ENCODE data around the gene NUMB.

Gene NUMB

DNA sequence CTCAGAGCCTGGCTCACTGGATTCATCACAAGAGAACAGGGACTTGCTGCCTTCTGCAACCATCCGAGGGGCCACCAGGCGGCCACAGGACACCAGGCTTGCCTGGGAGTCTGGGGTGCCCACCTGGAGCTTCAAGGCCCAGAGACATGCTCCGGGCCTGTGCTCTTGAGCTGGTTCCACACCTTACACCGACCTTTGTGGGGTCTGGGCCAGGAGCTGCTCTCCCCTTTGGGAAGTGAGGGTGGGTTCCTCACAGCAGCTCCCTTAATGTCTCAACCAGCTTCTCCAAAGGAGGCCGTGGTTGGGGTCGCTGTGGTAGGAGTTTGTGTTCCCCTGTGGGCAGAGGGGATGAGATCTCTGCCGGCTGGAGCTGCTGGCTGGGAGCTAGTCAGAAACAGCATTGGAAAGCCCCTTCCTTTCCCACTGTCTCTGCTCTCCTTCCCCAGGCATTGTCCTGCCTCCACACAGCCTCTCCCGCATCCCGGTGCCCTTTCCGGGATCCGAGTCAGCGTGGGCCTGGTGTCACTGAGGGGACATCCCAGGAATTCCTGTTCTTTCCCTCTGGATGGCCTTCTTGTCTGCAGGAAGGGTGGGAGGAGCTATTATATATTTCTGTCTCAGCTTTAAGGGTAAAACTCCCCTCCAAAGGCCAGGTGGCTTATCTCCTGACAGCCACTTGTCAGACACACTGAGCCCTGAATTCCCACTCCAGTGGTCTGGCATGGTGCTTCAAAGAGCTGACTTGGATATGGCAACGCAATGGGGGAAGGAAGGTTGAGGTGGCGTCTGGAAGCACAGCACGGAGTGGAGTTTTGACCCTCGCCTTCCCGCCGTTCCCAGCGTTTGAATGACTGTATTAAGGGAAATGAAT, 226.1 kb downstream of the NUMB start:
- DNase-seq (ENCODE audit: low spot score), result no peak

DNA sequence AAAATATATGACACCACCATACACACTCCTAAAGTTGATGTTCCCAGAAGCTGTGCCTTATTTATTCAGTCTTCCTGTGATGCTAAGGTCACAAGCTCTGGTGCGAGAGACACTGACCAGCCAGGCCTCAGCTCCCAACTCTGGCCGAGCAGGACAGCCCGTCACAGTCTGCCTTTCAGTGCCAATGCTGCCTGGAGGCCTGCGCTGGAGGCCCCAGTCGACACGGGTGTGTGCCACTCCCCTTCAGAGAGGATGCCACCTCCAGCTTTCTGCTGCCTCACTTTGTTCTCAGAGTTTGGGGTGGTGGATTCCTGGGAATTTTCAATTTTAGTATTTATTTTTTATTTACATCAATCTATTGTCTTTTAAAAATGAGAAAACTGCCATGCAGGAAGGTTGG, 228.3 kb downstream of the NUMB start:
- DNase-seq (ENCODE audit: low spot score), result no peak

DNA sequence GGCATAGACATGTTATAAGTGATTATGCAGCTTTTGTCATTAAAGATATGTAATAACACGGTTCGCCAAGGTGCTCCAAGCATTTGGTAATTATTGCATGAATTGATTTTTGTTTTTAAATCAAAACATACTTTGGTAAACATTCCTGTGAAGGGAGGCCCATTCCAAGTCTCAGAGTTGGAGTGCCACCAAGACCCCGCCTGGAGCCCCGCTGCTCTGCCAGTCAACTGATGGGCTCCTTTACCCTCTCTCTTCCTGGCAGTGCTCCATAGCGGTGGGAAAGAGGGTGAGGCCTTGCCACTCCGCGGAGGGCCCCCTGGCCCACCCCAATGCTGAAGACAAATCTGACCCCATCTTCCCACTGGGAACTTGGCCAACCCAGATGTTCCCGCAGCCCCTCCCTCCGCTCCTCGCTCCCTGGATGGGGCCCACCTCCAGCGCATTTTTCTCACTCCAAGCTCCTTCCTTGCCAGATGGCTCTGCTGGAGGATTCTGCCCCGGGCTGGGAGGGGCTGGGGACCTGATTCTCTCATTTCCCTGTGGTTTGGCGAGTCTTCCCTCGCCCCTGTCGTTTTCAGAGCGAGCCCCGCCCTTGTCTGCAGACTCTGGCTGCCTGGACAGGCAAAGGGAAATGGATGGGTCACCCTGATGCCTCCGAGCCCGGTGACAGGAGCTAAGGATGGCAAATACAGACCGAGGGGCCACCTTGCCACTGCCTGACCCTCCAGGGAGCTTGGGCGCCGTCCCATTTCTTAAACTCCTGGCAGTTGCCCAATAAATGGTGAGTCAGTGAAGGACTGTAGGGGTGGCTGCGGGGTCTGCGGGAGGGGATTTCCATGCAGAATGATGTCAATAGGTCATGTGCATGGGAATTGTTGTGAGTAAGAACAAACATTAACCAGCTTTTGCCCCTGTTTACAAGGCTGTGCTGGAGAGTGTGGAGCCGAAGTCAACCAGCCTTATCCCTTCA, 230.2 kb downstream of the NUMB start:
- no peak for DNase-seq (ENCODE audit: low spot score)

DNA sequence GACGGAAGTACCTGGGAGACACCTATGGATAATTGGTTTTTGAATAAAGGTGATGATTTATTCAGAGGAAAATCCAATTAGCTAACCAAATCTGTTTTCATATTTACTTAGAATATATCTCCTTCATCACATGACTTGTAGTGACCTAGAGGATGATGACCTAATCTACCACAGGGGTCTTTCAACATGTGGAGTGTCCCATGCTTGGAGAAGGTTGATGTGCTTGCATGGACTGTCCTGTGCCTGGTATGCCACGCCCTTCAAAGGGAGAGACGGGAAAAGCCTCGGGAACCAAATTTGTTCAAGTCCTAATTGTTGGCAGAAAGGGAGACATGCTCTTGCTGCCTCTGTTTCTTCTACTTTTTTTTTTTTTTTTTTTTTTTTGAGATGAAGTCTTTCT, 232.8 kb downstream of the NUMB start:
- DNase-seq (ENCODE audit: low spot score), result no peak

Measured in globus pallidus (tissue), 1 donor.